K562 (cell line): ENCODE measurements around the gene ATP1A3. TPM values are rescaled to one million over a fixed set of nuclear protein-coding genes. Genes with fewer than 3 reads are reported as not detected.
"Not testable (repeated sequence)": the region's sequence is repeated elsewhere in the genome, so short reads cannot be mapped to it uniquely, and the experiment has no call there.

Source experiments
- ATF7 ChIP-seq: fragments of 450-650 bp; IDR thresholded peaks from 2 replicates; pipeline ENCODE4 v1.7.1; 2014; ENCODE audit warnings: mild to moderate bottlenecking, moderate library complexity
- CREM ChIP-seq: IDR thresholded peaks from 2 replicates; pipeline ENCODE4 v1.6.1; 2014; ENCODE audit warnings: antibody characterized with exemption, low read depth
- CTBP1 ChIP-seq: fragments of 450-650 bp; IDR thresholded peaks from 2 replicates; pipeline ENCODE4 v1.6.1; 2016; ENCODE audit warnings: borderline replicate concordance
- MEIS2 ChIP-seq: fragments of 450-650 bp; IDR thresholded peaks from 2 replicates; pipeline ENCODE4 v1.6.1; 2014; ENCODE audit warnings: mild to moderate bottlenecking; ENCODE audit not compliant: partially characterized antibody
- PBX2 ChIP-seq, 2 experiments: IDR thresholded peaks in 1 of 2; conservative IDR thresholded peaks in 1 of 2; 2 replicates each; pipeline ENCODE4 v1.6.1; 2016; ENCODE audit warnings: low read depth in 2 of 2, mild to moderate bottlenecking in 1 of 2, missing compliant biosample characterization in 1 of 2, missing genetic modification characterization in 1 of 2, moderate library complexity in 1 of 2
- PKNOX1 ChIP-seq: fragments of 450-650 bp; IDR thresholded peaks from 2 replicates; pipeline ENCODE4 v1.6.1; 2016
- RB1 ChIP-seq: fragments of 450-650 bp; IDR thresholded peaks from 2 replicates; pipeline ENCODE4 v1.6.1; 2017; ENCODE audit warnings: low read depth, mild to moderate bottlenecking
- polyA plus RNA-seq, 8 experiments: library from polyadenylated mRNA; depleted of rRNA in 4 of 8; stranded (reverse) in 5 of 8; unstranded in 3 of 8; fragments of >200 nt; fragmentation: Nextera tagmentation in 2 of 8; fragmentation: Illumina TruSeq in 1 of 8; extraction: Ambion mirVana in 2 of 8; extraction: Trizol in 1 of 8; gene quantifications; 2 replicates each; pipeline versions ENCODE4 v1.2.1 to v1.2.3, GENCODE V29; 2011 to 2014; ENCODE audit warnings: inconsistent platforms in 1 of 8, missing spikeins in 1 of 8
- total RNA-seq, 7 experiments: library from RNA; depleted of rRNA in 6 of 7; stranded (reverse); fragments of >200 nt in 6 of 7; fragmentation: Illumina TruSeq in 2 of 7; extraction: Trizol in 2 of 7; gene quantifications; 2 replicates each; pipeline versions ENCODE4 v1.2.1 to v1.2.3, GENCODE V29; 2011 to 2021; ENCODE audit warnings: low replicate concordance in 1 of 7
- TF ChIP-seq, protein P1 (sequence below): sonication (generic); IDR thresholded peaks from 2 replicates; pipeline ENCODE4 v1.6.1; 2016
- TF ChIP-seq, protein P2 (sequence below), 3 experiments: IDR thresholded peaks in 2 of 3; conservative IDR thresholded peaks in 1 of 3; 2 replicates each; pipeline ENCODE4 v1.5.1; 2011 to 2012; ENCODE audit warnings: low read length in 3 of 3, mild to moderate bottlenecking in 3 of 3, control low read depth in 2 of 3, improper control_type of control experiment in 1 of 3, inconsistent platforms in 1 of 3, low read depth in 1 of 3, mixed read lengths in 1 of 3, moderate library complexity in 1 of 3; ENCODE audit not compliant: insufficient read depth in 2 of 3
- TF ChIP-seq, protein P3 (sequence below), 2 experiments: fragments of 450-650 bp; formaldehyde crosslinking in 1 of 2; IDR thresholded peaks; 2 replicates each; pipeline versions ENCODE4 v1.4.0 to v1.6.1; 2014 to 2020; ENCODE audit warnings: mild to moderate bottlenecking in 2 of 2, borderline replicate concordance in 1 of 2, low read depth in 1 of 2

Gene ATP1A3
- total and polyA plus RNA-seq, 9 of the 15 experiments (the other 6 are each of a cell fraction or from before 2014, with no cell fraction given): 0.03 to 1.0 (median 0.17) TPM; not detected in 3

DNA sequence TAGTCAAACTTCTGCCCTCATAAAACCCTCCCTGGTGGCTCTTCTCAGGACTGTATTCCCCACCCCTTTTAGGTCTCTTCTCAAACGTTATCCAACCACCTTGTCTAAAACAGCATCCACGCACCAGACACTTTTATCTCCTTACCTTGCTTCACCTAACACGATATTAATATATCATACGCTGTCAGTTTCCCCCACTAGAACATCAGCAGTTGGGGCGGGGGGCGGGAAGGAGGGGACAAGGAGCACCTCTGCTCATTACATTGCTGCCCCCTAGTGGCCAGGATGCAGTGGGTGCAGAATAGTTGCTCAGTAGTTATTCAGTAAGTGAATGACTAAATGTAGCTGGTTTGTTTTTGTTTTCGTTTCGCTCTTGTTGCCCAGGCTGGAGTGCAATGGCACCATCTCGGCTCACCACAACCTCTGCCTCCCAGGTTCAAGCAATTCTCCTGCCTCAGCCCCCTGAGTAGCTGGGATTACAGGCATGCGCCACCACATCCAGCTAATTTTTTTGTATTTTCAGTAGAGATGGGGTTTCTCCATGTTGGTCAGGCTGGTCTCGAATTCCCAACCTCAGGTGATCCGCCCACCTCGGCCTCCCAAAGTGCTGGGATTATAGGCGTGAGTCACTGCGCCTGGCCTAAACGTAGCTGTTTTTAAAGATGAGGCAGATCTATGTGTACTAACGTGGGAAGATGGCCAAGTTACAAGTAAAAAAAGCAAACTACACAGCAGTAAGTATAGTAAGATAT, 40.8 kb upstream of the ATP1A3 start (continued):
- TF ChIP-seq, protein P1, sequence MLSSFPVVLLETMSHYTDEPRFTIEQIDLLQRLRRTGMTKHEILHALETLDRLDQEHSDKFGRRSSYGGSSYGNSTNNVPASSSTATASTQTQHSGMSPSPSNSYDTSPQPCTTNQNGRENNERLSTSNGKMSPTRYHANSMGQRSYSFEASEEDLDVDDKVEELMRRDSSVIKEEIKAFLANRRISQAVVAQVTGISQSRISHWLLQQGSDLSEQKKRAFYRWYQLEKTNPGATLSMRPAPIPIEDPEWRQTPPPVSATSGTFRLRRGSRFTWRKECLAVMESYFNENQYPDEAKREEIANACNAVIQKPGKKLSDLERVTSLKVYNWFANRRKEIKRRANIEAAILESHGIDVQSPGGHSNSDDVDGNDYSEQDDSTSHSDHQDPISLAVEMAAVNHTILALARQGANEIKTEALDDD: peak; percentile 43; the same call in 1 of the 2 replicates
- TF ChIP-seq, protein P2, sequence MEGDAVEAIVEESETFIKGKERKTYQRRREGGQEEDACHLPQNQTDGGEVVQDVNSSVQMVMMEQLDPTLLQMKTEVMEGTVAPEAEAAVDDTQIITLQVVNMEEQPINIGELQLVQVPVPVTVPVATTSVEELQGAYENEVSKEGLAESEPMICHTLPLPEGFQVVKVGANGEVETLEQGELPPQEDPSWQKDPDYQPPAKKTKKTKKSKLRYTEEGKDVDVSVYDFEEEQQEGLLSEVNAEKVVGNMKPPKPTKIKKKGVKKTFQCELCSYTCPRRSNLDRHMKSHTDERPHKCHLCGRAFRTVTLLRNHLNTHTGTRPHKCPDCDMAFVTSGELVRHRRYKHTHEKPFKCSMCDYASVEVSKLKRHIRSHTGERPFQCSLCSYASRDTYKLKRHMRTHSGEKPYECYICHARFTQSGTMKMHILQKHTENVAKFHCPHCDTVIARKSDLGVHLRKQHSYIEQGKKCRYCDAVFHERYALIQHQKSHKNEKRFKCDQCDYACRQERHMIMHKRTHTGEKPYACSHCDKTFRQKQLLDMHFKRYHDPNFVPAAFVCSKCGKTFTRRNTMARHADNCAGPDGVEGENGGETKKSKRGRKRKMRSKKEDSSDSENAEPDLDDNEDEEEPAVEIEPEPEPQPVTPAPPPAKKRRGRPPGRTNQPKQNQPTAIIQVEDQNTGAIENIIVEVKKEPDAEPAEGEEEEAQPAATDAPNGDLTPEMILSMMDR (IDR thresholded peaks at IDR 0.05 in 2 of 3, conservative IDR thresholded peaks at IDR 0.05 in 1 of 3; ENCODE audit: insufficient read depth in 2 of 3, low read depth in 1 of 3, low read length in 3 of 3): peak; percentile 83 to 92 (median 89)
- TF ChIP-seq MEIS2: peak; percentile 54
- TF ChIP-seq, protein P3, sequence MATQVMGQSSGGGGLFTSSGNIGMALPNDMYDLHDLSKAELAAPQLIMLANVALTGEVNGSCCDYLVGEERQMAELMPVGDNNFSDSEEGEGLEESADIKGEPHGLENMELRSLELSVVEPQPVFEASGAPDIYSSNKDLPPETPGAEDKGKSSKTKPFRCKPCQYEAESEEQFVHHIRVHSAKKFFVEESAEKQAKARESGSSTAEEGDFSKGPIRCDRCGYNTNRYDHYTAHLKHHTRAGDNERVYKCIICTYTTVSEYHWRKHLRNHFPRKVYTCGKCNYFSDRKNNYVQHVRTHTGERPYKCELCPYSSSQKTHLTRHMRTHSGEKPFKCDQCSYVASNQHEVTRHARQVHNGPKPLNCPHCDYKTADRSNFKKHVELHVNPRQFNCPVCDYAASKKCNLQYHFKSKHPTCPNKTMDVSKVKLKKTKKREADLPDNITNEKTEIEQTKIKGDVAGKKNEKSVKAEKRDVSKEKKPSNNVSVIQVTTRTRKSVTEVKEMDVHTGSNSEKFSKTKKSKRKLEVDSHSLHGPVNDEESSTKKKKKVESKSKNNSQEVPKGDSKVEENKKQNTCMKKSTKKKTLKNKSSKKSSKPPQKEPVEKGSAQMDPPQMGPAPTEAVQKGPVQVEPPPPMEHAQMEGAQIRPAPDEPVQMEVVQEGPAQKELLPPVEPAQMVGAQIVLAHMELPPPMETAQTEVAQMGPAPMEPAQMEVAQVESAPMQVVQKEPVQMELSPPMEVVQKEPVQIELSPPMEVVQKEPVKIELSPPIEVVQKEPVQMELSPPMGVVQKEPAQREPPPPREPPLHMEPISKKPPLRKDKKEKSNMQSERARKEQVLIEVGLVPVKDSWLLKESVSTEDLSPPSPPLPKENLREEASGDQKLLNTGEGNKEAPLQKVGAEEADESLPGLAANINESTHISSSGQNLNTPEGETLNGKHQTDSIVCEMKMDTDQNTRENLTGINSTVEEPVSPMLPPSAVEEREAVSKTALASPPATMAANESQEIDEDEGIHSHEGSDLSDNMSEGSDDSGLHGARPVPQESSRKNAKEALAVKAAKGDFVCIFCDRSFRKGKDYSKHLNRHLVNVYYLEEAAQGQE (IDR thresholded peaks at IDR 0.05; ENCODE audit: borderline replicate concordance): peak; percentile 55; the same call in 1 of the 2 replicates
- TF ChIP-seq, protein P3 (CRISPR knock-in tag; IDR thresholded peaks at IDR 0.05; ENCODE audit: low read depth): not testable (repeated sequence)
- TF ChIP-seq CTBP1: peak; percentile 48; the same call in 1 of the 2 replicates
- peak; percentile 36; the same call in 1 of the 2 replicates for TF ChIP-seq ATF7
- not testable (repeated sequence) for TF ChIP-seq PBX2 (CRISPR knock-in tag; IDR thresholded peaks at IDR 0.05; ENCODE audit: low read depth)
- TF ChIP-seq PBX2 (tag; conservative IDR thresholded peaks at IDR 0.05; ENCODE audit: low read depth): peak; percentile 24
- TF ChIP-seq PKNOX1: peak; percentile 65
- 0 out of 2 replicates have a peak, but pooled peaks have one; percentile 37 for TF ChIP-seq RB1
- TF ChIP-seq CREM: 0 out of 2 replicates have a peak, but pooled peaks have one; percentile 13
